Kidney (tissue), 14 donors: ENCODE results near the gene INPP5A. TPM values are rescaled to one million over a fixed set of nuclear protein-coding genes. Genes with fewer than 3 reads are reported as not detected.

Source experiments
- DNase-seq, 5 donors: peaks; one replicate each; pipeline ENCODE4 v3.0.0-alpha.2; 2013 to 2020
- FAIRE-seq: peaks from 2 replicates; lab custom pipeline; 2012; peaks lifted over from hg19 to GRCh38; lab: Jason Lieb, UNC
- H3K27ac ChIP-seq, 2 donors: one replicate each; pipeline ENCODE4 v1.7.0; 2013; ENCODE audit warnings: low read depth in 2 of 2, low read length in 2 of 2, inconsistent platforms in 1 of 2
- H3K27me3 ChIP-seq: one replicate; pipeline ENCODE4 v1.7.1; 2013; ENCODE audit warnings: low read length, inconsistent platforms; ENCODE audit not compliant: control insufficient read depth, insufficient read depth
- H3K36me3 ChIP-seq, 3 donors: one replicate each; pipeline versions ENCODE4 v1.7.0 to v1.7.1; 2013; ENCODE audit warnings: low read length in 3 of 3, control low read depth in 1 of 3, inconsistent platforms in 1 of 3; ENCODE audit not compliant: insufficient read depth in 3 of 3, control insufficient read depth in 2 of 3
- H3K4me1 ChIP-seq, 3 donors: one replicate each; pipeline versions ENCODE4 v1.7.0 to v1.7.1; 2013; ENCODE audit warnings: low read length in 3 of 3, inconsistent platforms in 1 of 3, low read depth in 1 of 3; ENCODE audit not compliant: control insufficient read depth in 2 of 3, insufficient read depth in 2 of 3
- H3K4me3 ChIP-seq, 3 donors: one replicate each; pipeline versions ENCODE4 v1.7.0 to v1.8.1; 2013; ENCODE audit warnings: low read length in 3 of 3, control low read depth in 1 of 3, inconsistent platforms in 1 of 3
- H3K9ac ChIP-seq, 3 donors: one replicate each; pipeline versions ENCODE4 v1.7.0 to v1.7.1; 2013; ENCODE audit warnings: low read length in 3 of 3, control low read depth in 1 of 3, inconsistent platforms in 1 of 3
- H3K9me3 ChIP-seq, 3 donors: one replicate each; pipeline versions ENCODE4 v1.7.0 to v1.7.1; 2013; ENCODE audit warnings: low read length in 3 of 3, control low read depth in 1 of 3, inconsistent platforms in 1 of 3; ENCODE audit not compliant: control insufficient read depth in 2 of 3, insufficient read depth in 1 of 3
- intact Hi-C: fragments of 100-400 bp; cut with DNase I; formaldehyde crosslinking; loops from one replicate; pipeline ENCODE4 v1.11.1; 2022
- polyA plus RNA-seq: library from polyadenylated mRNA; stranded (reverse); fragments of 350-450 nt; fragmentation: Illumina TruSeq; extraction: RNeasy Lipid Tissue Mini Kit (QIAGEN cat#74804); gene quantifications from one replicate; pipeline ENCODE4 v1.2.3, GENCODE V29; 2014; ENCODE audit warnings: low read depth, low replicate concordance; ENCODE audit not compliant: insufficient read depth
- total RNA-seq: library from RNA; stranded (reverse); fragmentation: NEBNext Ultra II Directional; extraction: Animal tissue kit (Norgen Biotek cat#: 25700); gene quantifications from one replicate; pipeline ENCODE4 v1.2.1, GENCODE V29; 2021
- TF ChIP-seq, protein P1 (sequence below): IDR thresholded peaks from 3 replicates; pipeline ENCODE4 v1.5.1; 2012; ENCODE audit warnings: mild to moderate bottlenecking, moderate library complexity, borderline replicate concordance; ENCODE audit not compliant: insufficient read depth; ENCODE audit errors: extremely low read depth
- donor health status: control.
- donor health status: control.
- donor health status: control.
- donor health status: control.
- donor health status: control.
- donor health status: DM: yes; HTN: yes; CAD: no.
- donor health status: Normal renal cell carcinoma (clear cell type).

The INPP5A gene
- total and polyA plus RNA-seq, 2 donors from 2014 or later = 20.8 to 40.3 TPM

- Histone ChIP-seq H3K4me1 (peaks cover 0 to 27% (median 9%) of the 10 kb centered on the region in 3 donors), H3K27me3 (no peaks in the 10 kb centered on the region), H3K4me3 (no peak overlapping the region), H3K36me3 (no peaks in the 10 kb centered on the region), H3K9me3 (peaks cover 0 to 10% (median 0%) of the 10 kb centered on the region in 3 donors), H3K9ac (no peak overlapping the region), H3K27ac (peak overlapping the region in 1 of 2 donors; percentile 16)
- TF ChIP-seq, protein P1, sequence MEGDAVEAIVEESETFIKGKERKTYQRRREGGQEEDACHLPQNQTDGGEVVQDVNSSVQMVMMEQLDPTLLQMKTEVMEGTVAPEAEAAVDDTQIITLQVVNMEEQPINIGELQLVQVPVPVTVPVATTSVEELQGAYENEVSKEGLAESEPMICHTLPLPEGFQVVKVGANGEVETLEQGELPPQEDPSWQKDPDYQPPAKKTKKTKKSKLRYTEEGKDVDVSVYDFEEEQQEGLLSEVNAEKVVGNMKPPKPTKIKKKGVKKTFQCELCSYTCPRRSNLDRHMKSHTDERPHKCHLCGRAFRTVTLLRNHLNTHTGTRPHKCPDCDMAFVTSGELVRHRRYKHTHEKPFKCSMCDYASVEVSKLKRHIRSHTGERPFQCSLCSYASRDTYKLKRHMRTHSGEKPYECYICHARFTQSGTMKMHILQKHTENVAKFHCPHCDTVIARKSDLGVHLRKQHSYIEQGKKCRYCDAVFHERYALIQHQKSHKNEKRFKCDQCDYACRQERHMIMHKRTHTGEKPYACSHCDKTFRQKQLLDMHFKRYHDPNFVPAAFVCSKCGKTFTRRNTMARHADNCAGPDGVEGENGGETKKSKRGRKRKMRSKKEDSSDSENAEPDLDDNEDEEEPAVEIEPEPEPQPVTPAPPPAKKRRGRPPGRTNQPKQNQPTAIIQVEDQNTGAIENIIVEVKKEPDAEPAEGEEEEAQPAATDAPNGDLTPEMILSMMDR = no peak
- DNase-seq (peak in 3 of 5 donors; percentile 56 to 80 (median 57)), FAIRE-seq (no peak)
- intact Hi-C loops = no loop called here
These were observed 87.4 kb downstream of the INPP5A start for GRCh38 chr10:132624847-132625471.

GRCh38 chr10:132626019-132626760 is 88.6 kb downstream of the INPP5A start:
- Histone ChIP-seq H3K36me3 (no peaks in the 10 kb centered on the region), H3K27ac (no peak overlapping the region), H3K9ac (no peak overlapping the region), H3K9me3 (no peaks in the 10 kb centered on the region), H3K4me1 (peaks cover 0 to 35% (median 9%) of the 10 kb centered on the region in 3 donors), H3K4me3 (no peak overlapping the region), H3K27me3 (no peaks in the 10 kb centered on the region)
- FAIRE-seq (no peak), DNase-seq (peak in 1 of 5 donors; percentile 48)
- intact Hi-C loops = no loop called here
- TF ChIP-seq, protein P1 = no peak

DNA sequence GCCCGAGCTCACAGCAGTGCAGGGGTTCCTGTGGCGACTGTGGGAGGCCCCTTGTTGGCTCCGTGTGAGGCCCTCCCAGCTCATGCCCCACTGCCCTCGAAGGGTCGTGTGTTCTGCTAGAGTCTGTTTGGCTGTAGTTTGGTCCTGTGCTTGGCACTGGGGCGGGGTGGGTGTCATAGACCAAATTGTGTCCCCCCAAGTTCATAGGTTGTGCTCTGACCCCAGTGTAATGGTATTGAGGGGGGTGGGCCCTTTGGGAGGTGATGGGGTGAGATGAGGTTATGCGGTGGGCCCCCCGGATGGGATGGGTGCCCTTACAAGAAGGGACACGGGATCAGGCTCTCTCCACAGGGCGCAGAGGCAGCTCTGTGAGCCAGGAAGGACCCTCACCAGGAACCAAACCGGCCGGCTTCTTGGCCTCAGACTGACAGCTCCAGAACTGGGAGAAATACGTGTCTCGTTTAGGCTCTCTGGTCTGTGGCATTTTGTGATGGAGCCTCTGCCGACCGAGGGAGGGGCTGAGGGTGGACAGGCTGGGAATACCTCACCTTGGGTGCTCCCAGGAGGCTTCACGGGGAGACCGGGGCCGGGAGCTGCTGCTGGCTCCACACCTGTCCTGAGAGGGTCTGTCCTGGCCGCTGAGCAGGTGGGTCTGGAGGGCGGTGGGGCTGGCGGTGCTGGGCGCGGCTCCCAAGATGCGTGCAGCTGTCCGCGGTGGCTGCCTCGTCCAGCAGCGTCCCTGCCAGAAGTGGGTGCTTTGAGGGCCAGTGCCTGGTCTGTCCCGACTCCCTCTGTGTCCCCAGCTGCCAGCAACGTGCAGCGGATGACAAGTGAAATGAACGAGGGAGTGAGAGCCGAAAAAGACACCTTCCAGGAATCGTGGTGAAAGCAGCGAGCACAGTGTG is 89.4 kb downstream of the INPP5A start:
- H3K27ac ChIP-seq = peak overlapping the region in 1 of 2 donors; percentile 26
- peaks cover 0 to 40% (median 9%) of the 10 kb centered on the region in 3 donors for H3K4me1 ChIP-seq
- no peak for FAIRE-seq

More for the DNA sequence above, 89.4 kb downstream of the INPP5A start:
- no peaks in the 10 kb centered on the region for H3K9me3 ChIP-seq
- no peaks in the 10 kb centered on the region for H3K36me3 ChIP-seq
- TF ChIP-seq, protein P1 = no peak
- intact Hi-C loops = no loop called here
- peak in 2 of 5 donors; percentile 55 to 73 for DNase-seq
- H3K27me3 ChIP-seq = no peaks in the 10 kb centered on the region
- no peak overlapping the region for H3K4me3 ChIP-seq
- H3K9ac ChIP-seq = no peak overlapping the region
